Activated naive CD4-positive, alpha-beta T cell treated with anti-CD3 and anti-CD28 coated beads, Interleukin-2, amount 50 U/mL, for 24 hours (primary cell): Measurements from ENCODE around the gene C1QA.
"Not testable (repeated sequence)": the region's sequence is repeated elsewhere in the genome, so short reads cannot be mapped to it uniquely, and the experiment has no call there.

Experiments
- H3K27ac Mint-ChIP-seq: one replicate; pipeline ENCODE4 v1.8.0; 2021; ENCODE audit warnings: mild to moderate bottlenecking, mixed read lengths
- H3K27me3 Mint-ChIP-seq: one replicate; pipeline ENCODE4 v1.8.0; 2021; ENCODE audit warnings: mixed read lengths
- H3K36me3 Mint-ChIP-seq: one replicate; pipeline ENCODE4 v1.8.0; 2021; ENCODE audit warnings: mixed read lengths
- H3K4me1 Mint-ChIP-seq: one replicate; pipeline ENCODE4 v1.8.0; 2021; ENCODE audit warnings: mixed read lengths
- H3K4me3 Mint-ChIP-seq: one replicate; pipeline ENCODE4 v1.8.0; 2021; ENCODE audit warnings: mild to moderate bottlenecking, mixed read lengths
- H3K9me3 Mint-ChIP-seq: one replicate; pipeline ENCODE4 v1.8.0; 2021; ENCODE audit warnings: mixed read lengths

C1QA gene

DNA sequence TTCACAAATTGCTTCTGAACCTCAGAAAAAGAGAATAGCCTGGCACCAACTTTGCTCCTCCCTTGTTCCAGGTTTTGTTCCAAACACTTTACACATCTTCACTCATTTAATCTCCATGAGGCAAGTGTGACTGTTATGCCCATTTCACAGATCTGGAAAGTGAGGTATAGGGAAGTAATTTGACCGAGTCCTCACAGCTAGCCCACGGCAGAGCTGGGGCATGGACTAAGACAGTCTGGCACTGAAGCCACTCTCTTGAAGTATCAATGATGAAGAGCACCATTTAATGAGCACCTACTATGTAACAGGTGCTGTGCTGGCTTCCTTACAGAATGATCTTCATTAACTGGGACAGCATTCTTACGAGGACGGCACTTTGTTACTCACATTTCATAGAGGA lies 35.6 kb downstream of the C1QA start:
- no peak overlapping the region for H3K27ac Mint-ChIP-seq
- peaks cover 32% of the 10 kb centered on the region for H3K27me3 Mint-ChIP-seq
- H3K4me3 Mint-ChIP-seq = no peak overlapping the region
- H3K4me1 Mint-ChIP-seq = no peaks in the 10 kb centered on the region
- no peaks in the 10 kb centered on the region for H3K36me3 Mint-ChIP-seq
- no peaks in the 10 kb centered on the region for H3K9me3 Mint-ChIP-seq

DNA sequence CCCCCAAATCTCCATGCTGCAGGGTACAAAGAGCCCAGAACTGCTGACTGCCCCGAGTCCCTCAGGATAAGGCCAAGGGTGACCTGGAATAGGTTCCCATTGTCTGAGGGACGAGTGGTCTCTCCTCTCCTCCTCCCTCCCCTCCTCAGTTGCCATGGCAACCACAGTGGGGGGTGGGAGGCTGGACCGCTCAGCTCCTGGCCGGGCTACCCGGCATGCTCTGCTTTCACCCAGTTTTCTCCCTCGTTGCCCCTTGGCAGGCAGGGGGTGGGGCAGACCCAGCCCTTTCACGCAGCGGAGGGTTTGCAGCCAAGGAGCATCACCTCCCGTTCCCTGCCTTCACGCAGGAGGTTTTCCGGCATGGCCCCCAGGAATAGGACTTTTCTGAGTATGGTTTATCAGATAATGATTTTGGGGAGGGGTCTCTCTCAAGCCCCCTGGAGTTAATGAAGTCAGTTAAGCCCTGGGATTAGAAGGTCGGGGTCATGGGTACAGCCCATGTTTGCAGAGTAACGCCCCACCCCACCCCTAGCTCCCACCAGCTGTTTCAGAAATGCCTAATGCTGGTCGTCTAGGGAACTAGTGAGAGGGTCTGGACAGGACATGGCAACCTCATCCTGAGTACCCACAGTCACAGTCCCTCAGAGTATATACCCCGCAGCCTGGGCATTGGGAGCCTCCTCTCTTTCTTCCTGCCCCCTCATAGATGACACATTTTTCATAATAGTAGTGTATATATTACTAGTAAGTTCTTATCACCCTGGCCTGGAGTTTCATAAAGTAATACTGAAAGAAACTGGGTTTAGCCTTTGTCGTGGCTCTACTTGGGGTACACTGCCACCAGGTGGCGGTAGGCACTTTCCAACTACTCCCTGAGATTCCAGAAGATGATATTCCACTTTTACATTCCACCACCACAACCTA lies 37.3 kb downstream of the C1QA start:
- no peak overlapping the region for H3K4me3 Mint-ChIP-seq
- H3K27ac Mint-ChIP-seq = no peak overlapping the region
- no peaks in the 10 kb centered on the region for H3K4me1 Mint-ChIP-seq
- H3K27me3 Mint-ChIP-seq = peaks cover 31% of the 10 kb centered on the region
- no peaks in the 10 kb centered on the region for H3K9me3 Mint-ChIP-seq
- no peaks in the 10 kb centered on the region for H3K36me3 Mint-ChIP-seq

DNA sequence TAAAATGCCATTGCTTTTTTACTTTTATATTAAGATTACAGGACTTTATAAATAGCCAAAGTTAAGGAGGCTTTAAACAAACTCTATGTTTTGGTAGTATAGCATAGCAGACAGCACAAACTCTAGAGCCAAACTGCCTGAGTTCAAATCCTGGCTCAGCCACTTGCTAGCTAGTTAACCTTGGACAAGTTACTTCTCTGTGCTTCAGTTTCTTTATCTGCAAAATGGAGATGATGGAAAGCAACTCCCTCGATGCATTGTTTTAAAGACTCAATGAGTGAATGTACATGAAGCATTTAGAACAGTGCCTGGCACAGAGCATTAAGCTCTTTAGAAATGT lies 38.0 kb downstream of the C1QA start:
- H3K4me1 Mint-ChIP-seq = no peaks in the 10 kb centered on the region
- H3K9me3 Mint-ChIP-seq = no peaks in the 10 kb centered on the region
- no peak overlapping the region for H3K27ac Mint-ChIP-seq
- H3K4me3 Mint-ChIP-seq = no peak overlapping the region
- H3K27me3 Mint-ChIP-seq = peaks cover 29% of the 10 kb centered on the region
- no peaks in the 10 kb centered on the region for H3K36me3 Mint-ChIP-seq

DNA sequence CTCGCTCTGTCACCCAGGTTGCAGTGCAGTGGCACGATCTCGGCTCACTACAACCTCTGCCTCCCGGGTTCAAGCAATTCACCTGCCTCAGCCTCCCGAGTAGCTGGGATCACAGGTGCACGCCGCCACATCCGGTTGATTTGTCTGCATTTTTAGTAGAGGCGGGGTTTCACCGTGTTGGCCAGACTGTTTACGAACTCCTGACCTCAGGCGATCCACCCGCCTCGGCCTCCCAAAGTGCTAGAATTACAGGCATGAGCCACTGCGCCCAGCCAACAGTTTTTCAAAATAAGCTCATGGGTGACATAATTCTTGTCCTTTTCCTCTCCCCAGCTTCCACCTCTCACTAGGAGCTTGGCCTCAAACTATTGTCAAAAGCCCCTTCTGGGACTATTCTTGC lies 39.7 kb downstream of the C1QA start:
- not testable (repeated sequence) for H3K27ac Mint-ChIP-seq, H3K4me3 Mint-ChIP-seq, H3K9me3 Mint-ChIP-seq, H3K36me3 Mint-ChIP-seq, H3K4me1 Mint-ChIP-seq
- peaks cover 25% of the 10 kb centered on the region for H3K27me3 Mint-ChIP-seq

DNA sequence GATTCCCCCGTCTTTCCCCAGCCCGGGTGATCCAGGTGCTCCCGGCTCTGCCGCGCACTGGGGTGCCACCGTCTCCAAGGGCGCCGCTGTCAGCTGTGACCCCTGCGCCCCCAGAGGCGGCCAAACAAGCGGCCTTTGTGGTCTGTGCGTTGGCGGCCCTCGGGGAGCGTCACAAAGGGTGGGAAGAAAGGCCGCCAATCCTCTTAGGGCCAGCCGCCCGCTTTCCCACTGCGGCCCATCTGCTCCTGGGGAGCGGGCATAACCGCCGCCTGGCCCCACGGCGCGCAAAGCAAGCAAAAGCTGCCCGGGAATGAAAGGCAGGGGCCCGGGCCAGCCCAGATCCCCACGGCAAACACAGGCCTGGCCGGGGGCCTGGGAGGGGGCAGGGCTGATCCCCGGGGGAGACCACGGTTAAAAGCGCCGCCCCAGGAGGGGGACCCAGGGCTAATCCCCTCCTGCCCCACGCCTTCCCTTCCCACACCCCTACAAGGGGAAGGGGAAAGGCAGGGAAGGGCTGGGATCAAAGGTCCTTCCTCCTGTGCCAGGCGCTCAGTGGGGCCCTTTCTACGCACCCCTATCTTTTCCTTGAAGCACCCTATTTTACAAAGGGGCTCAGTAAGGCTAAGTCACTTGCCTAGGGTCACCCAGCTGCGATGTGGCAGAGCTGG lies 40.6 kb downstream of the C1QA start:
- H3K4me3 Mint-ChIP-seq = no peak overlapping the region
- no peaks in the 10 kb centered on the region for H3K4me1 Mint-ChIP-seq
- no peak overlapping the region for H3K27ac Mint-ChIP-seq
- no peaks in the 10 kb centered on the region for H3K36me3 Mint-ChIP-seq
- H3K9me3 Mint-ChIP-seq = no peaks in the 10 kb centered on the region
- peaks cover 20% of the 10 kb centered on the region for H3K27me3 Mint-ChIP-seq

DNA sequence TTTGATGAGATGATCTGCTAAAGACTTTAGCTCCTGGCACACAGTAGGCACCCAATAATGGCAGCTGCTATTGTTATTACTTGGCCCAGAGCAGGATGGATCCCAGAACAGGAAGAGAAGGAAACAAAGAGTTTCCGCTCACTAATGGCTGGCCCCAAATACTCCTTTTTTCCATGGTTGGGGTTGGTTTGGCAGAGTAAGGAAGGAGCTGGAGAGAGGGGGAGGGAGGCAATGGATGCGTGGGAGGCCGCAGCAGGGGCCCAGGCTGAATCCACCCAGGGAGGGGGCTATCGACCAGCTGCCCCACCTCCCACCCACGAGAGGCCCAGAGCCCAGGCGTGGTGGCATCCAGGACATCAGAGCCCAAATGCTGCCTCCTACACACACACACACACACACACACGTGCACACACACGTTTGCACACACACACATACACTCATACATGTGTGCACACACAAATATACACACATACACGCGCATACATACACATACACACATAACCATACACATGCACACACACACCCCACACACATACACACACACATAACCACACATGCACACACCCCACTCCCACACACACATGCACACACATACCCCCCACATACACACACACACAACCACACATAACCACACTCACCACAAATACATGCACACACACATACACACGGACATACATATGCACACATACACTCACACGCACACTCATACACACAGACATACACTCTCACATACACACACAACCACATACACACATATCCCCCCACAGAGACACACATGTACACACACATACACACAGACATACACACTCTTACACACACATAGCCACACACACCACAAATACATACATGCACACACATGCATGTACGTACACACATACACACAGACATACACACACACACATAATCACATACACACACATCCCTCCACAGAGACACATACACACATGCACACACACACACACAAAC lies 41.8 kb downstream of the C1QA start:
- peaks cover 12% of the 10 kb centered on the region for H3K27me3 Mint-ChIP-seq
- H3K4me3 Mint-ChIP-seq = no peak overlapping the region
- no peaks in the 10 kb centered on the region for H3K36me3 Mint-ChIP-seq
- H3K27ac Mint-ChIP-seq = no peak overlapping the region
- no peaks in the 10 kb centered on the region for H3K9me3 Mint-ChIP-seq
- no peaks in the 10 kb centered on the region for H3K4me1 Mint-ChIP-seq

DNA sequence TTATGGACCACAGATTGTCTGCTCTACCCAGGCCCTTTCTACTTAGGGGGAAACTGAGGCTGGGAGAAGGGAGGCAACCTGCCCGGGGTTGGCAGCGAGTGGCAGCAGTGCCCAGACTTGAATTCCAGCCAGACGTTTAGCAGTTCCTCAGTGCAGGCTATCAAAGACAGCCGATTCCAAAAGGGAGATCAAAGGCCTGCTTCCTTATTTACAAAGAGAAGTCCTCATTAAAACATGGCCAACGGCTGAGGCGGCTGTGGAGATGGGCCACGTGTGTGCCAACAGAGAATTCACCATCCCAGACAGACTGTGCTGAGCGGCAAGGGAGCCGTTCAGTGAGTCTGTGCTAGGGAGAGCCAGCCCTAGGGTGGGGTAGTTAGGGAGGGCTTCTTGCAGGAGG lies 44.3 kb downstream of the C1QA start:
- Mint-ChIP-seq H3K4me1 (no peaks in the 10 kb centered on the region), H3K27me3 (peaks cover 5% of the 10 kb centered on the region), H3K27ac (no peak overlapping the region), H3K36me3 (no peaks in the 10 kb centered on the region), H3K9me3 (no peaks in the 10 kb centered on the region), H3K4me3 (no peak overlapping the region)

DNA sequence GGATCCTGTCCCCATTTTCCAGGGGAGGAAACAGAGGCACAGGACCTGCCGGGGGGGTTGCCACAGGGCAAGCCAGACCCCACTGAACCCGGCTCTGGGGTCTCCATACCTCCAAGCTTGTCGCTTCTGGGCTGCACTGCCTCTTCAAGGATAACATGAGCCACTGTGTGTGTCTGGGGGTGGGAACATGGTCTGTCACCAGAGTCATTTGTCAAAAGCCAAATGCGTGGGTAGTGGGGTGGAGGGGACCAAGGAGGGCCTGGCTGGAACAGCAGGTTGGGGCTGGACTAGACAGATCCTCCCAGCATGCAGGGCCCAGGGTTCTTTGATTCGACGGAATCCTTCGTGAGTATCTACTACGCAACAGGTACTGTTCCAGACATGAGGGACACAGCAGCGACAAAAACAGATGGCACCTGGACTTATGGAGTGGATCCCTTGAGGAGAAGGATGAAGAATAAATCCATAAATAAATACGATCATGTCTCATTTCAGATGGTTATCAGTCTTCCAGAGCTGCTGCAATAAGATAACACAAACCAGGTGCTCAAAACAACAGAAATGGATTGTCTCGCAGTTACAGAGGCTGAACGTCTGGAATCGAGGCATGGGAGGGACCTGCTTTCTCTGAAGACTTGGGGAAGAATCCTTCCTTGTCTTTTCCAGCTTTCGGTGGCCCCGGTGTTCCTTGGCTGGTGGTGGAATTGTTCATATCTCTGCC lies 45.3 kb downstream of the C1QA start:
- H3K36me3 Mint-ChIP-seq = no peaks in the 10 kb centered on the region
- H3K9me3 Mint-ChIP-seq = no peaks in the 10 kb centered on the region
- no peak overlapping the region for H3K4me3 Mint-ChIP-seq
- H3K27me3 Mint-ChIP-seq = peaks cover 8% of the 10 kb centered on the region
- H3K4me1 Mint-ChIP-seq = no peaks in the 10 kb centered on the region
- H3K27ac Mint-ChIP-seq = no peak overlapping the region

DNA sequence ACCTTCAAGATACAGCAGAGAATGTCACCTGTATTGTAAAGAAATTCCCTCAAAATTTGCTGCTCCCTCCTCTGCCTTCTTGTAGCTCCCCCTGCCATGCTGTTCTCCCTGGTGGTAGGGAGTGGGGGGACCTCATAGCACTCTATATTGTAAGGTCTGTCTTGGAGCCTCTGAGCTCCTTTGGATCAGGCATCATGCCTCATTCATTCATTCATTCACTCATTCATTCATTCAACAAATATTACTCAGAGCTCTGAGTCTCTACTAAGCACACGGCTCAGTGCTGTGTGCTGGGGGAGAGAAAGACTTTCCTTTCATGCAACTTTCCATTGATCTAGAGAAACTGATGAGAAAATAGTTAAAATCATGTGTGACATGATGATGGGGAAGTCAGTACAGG lies 47.1 kb downstream of the C1QA start:
- Mint-ChIP-seq H3K27me3 (peaks cover 14% of the 10 kb centered on the region), H3K4me3 (no peak overlapping the region), H3K9me3 (no peaks in the 10 kb centered on the region), H3K36me3 (no peaks in the 10 kb centered on the region), H3K27ac (no peak overlapping the region), H3K4me1 (no peaks in the 10 kb centered on the region)

DNA sequence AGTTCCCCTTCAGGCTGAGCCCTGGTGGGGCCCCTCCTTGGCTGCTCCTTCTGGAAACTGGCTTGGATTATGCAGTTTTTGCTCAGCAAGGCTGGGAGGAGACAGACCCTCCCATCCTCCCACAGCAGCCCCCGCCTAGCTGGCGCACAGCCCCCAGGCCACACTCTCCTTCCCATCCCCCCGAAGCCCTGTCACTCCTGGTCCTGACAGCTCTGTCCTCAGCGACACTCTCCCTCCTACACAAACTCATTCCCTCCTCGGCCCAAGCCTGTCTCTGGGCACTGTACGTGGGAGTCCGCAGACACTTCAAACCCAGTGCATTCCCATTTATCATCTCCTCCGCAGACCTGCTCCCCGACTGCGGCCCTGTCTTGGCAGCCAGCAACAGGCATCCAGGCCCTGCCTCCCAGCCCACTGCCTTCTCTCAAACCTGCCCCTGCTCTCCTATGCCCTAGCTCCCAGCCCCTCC lies 49.2 kb downstream of the C1QA start:
- H3K4me3 Mint-ChIP-seq = no peak overlapping the region
- no peaks in the 10 kb centered on the region for H3K36me3 Mint-ChIP-seq
- no peaks in the 10 kb centered on the region for H3K4me1 Mint-ChIP-seq
- no peaks in the 10 kb centered on the region for H3K9me3 Mint-ChIP-seq
- no peak overlapping the region for H3K27ac Mint-ChIP-seq
- peaks cover 14% of the 10 kb centered on the region for H3K27me3 Mint-ChIP-seq

DNA sequence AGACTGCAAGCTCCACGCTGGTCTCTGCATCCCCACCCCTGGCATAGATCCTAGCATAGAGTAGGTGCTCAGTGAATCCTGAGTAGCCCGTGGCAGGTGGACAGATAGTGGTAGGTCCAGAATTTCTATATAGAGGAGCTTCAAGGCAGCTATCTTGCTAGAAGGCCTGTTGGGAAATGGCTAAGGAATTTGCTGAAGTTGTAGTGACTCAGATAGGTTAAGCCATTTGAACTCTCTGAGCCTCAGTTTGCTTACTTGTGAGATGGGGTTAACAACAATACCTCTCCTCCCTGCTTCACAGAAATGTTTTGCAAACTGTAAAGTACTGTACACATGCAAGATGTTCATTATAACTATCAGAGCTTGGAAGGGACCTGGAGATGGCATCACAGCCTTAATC lies 50.8 kb downstream of the C1QA start:
- Mint-ChIP-seq H3K9me3 (no peaks in the 10 kb centered on the region), H3K4me3 (no peak overlapping the region), H3K4me1 (no peaks in the 10 kb centered on the region), H3K27ac (no peak overlapping the region), H3K36me3 (no peaks in the 10 kb centered on the region), H3K27me3 (peaks cover 14% of the 10 kb centered on the region)

DNA sequence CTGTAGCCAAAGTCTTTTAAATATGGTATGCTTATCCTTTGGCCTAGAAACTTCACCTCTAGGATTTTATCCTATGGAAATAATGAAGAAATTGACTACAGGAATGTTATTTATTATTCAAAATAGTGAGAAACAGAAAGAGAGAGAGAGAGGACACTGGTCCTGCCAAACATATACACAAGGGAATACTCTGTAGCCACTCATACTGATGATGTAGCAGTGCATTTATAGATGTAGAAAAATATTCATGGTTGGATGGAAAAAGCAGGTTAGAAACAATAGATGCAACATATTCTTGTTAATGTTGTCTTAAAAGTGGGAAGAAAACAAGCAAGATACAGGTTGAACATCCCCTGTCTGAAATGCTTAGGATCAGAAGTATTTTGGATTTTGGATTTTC lies 52.0 kb downstream of the C1QA start:
- Mint-ChIP-seq H3K36me3 (no peaks in the 10 kb centered on the region), H3K4me3 (no peak overlapping the region), H3K4me1 (no peaks in the 10 kb centered on the region), H3K9me3 (no peaks in the 10 kb centered on the region), H3K27me3 (peaks cover 14% of the 10 kb centered on the region), H3K27ac (no peak overlapping the region)
